HG02884 (cell line): ENCODE data around the gene CIC.

ENCODE experiments used
- ATAC-seq: cut with Tn5 transposase; IDR thresholded peaks from one replicate; pipeline ENCODE4 v1.9.1; 2021; ENCODE audit warnings: mild to moderate bottlenecking, moderate library complexity; ENCODE audit not compliant: unreplicated experiment

The CIC gene

DNA sequence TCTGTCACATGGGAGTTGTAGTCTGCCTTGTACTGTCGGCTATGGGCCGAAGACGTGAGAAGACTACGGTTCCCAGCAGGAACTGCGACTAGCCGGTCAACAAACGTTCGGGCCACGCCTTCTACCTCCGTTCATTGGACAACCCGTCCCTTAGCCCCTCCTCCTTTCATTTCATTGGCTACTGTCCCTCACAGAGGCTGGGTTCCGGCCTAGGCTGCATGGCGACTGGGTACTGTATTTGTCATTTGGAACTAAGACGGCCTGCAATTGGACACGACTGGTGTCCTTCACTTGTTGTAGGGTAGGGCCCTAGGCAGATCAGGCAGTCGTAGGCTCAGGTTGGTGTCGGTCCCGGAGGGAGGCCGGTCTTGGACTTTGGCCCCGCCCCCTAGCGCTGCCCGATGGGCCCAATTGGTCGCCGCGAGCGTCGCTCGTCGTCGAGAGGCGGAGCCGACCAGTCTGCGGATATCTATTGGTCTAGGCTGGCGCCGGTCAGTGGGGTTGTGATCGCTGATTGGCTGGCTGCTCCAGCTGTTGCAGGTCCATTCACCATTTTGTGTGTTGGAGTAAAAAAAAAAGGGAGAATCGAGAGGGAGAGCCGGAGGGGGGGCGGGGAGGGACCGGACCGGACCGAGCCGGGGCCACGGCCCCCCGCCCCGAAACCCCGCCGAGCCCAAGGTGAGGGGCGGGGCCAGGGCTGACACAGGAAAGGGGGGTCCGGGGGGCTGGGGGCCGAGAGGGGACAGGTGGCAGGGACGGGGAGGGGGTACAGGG, at the start of gene CIC:
Gene CIC (plus strand): TSS at position 549 of the 774 bp plus-strand sequence. CDS start 2,532 bp downstream, outside the sequence.
- peak; percentile 72 for ATAC-seq

DNA sequence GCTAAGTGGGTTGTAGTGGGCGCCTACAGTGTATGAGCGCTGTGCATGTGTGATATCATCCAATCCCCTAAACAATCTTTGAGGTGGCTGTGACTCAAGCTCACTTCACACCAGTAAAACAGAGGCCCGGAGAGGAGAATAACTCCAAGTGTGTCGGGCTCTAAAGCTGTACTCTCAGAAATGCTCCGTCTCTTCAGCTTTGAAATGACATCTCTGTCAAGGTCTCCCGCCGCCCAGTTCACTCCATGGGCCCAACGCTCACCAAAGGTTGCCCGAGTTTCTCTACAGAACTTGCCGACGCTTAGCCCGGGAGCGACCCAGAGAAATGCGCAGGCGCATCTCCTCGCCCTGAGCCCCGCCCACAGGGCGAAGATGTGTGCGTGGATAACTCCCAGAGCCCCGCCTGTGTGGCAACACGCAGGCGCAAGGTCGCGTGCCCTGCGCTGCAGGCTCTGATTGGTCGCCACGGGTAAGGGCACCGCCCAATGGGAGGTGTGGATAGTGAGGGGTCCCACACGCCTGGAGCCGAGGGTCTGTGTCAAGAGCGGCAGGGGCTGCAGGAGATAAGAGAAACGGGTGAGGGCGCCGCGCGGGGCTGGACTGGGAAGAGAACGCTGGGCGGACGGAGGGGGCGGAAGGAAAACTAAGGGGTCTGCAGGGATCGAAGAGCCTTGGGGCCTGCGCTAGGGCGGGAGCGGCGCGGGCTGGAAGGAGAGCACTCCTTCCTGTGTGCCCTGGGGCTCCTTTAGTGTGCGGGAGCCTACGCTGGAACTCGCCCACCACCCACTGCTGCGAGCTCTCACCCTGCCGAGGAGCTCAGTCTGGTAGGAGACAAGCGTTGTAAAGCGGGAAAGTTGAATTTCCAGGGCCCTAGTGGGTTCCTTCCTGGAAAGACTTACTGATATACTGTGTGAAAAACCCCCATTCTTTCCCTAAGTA, 49.0 kb upstream of the CIC start, which contains the start of gene ZNF526:
Gene ZNF526 (plus strand): TSS at position 501 of the 939 bp plus-strand sequence. CDS start 4,092 bp downstream, outside the sequence.
- peak; percentile 76 for ATAC-seq

DNA sequence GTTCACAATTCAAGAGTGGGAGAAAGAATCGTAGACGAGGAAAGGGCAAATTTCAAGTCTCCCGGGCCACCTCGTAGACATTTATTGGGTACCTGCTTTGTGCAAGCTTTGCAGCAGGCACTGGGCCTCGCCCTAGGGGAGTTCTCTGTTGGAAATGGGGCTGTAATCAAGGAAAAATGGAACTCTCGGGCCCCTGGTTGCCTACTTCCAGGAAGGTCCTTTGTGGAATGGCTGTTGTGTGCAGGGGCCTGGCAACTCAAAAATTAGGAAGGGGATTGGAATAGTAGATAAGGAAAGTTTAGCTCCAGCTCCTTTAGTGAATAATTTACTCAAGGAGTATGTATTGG, 48.3 kb upstream of the CIC start:
- ATAC-seq, result no peak

DNA sequence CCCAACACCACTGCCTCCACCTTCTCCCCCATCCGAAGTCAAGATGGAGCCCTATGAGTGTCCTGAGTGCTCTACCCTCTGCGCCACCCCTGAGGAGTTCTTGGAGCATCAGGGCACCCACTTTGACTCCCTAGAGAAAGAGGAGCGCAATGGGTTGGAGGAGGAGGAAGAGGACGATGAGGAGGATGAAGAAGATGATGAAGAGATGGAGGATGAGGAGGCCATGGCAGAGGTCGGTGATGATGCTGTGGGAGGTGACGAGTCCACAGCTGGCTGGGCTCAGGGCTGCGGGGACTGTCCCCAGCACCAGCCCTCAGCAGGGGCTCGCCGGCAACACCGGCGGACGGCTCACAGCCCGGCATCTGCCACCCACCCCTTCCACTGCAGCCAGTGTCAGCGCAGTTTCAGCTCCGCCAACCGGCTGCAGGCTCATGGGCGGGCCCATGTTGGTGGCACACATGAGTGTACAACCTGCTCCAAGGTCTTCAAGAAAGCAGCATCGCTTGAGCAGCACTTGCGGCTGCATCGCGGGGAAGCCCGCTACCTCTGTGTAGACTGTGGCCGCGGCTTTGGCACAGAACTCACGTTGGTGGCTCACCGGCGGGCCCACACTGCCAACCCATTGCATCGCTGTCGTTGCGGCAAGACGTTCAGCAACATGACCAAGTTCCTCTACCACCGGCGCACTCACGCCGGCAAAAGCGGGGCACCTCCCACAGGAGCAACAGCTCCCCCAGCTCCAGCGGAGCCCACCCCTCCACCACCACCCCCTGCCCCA, 43.9 kb upstream of the CIC start:
- no peak for ATAC-seq

DNA sequence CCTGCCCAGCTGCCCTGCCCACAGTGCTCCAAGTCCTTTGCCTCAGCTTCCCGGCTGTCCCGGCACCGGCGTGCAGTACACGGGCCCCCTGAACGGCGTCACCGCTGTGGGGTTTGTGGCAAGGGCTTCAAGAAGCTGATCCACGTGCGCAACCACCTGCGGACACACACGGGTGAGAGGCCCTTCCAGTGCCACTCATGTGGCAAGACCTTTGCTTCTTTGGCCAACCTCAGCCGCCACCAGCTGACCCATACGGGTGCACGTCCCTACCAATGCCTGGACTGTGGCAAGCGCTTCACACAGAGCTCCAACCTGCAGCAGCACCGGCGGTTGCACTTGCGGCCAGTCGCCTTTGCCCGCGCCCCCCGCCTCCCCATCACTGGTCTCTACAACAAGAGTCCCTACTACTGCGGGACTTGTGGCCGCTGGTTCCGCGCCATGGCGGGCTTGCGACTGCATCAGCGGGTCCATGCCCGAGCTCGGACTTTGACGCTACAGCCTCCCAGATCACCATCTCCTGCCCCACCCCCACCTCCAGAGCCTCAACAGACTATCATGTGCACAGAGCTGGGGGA, 43.2 kb upstream of the CIC start:
- ATAC-seq, result no peak

DNA sequence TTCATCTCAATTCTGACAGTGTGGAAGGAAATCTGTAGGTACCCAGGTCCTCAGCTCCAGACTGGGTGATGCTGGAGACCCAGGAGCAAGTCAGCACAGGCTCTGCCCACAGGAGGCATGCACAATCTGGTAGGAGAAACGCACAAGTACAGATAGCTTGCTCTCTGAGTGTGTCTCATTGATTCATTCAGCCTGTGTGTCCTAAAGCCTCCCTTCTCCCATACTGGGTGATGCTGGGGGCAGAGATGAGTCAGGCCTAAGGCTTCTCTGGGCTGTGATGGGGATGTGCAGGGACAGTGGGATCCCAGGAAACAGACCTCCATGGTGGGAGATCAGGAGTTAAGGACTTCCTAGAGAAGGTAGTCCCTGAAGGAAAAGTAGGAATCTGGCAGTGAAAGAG, 42.2 kb upstream of the CIC start:
- ATAC-seq, result no peak

DNA sequence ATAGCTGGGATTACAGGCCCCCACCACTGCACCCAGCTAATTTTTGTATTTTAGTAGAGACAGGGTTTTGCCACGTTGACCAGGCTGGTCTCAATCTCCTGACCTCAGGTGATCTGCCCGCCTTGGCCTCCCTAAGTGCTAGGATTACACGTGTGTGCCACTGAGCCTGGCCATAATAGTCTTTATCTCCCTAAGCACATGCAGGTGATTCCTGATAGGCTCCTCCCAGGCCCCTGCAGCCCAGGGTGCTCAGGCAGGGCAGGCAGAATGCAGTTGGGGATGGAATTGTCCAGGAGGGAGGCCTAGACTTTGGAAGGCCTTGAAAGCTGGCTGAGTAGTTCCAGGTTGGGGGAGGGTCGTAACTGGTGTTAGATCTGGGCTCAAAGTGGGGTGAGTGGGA, 40.4 kb upstream of the CIC start:
- ATAC-seq, result no peak

DNA sequence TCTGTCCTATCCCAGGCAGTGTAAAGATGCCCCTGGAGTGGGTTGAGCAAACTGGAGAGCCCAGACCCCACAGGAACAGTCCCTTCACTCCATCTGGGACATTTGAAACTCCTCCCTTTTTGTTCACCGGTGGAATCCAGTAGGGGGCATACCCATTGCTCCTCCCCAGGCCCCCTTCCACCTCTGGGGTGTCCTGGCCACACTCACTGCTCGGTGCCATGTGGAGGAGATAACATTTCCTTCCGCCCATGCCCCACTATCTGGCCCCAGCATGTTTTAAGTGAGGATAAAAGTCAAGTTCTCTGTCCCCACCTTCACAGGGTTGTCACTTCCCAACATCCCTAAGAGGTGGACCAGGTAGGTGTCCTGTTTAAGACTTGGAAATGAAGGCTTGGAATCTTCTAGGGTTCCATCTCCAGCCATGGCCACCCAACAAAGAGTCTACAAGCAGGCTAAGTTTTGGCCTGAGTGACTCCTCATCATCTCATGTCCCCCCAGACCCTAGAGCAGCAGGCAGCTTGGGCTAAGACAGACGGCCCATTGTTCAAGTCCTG, 39.7 kb upstream of the CIC start:
- no peak for ATAC-seq

DNA sequence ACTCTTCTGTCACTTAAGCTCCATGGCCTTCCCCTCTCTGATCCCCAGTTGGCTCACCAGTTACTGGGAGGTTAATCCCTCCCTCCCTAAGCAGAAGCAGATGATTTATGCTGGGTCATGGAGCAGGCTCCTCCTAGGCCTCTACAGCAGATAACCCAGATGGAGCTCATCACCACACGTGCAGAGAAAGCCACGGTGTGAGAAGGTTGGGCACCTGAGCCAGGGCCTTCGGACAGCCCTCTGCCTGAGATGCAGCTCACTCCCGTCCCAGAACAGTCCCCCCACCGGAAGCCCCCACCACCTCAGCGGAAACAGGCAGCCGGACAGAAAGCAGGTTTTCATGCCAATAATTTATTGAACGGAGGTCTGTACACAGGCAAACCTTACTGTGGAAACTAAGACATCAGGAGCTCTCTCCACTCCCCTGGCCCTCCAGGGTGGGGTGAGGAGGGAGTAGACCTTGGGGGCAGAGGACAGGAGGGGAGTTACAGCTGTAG, 39.1 kb upstream of the CIC start:
- no peak for ATAC-seq

DNA sequence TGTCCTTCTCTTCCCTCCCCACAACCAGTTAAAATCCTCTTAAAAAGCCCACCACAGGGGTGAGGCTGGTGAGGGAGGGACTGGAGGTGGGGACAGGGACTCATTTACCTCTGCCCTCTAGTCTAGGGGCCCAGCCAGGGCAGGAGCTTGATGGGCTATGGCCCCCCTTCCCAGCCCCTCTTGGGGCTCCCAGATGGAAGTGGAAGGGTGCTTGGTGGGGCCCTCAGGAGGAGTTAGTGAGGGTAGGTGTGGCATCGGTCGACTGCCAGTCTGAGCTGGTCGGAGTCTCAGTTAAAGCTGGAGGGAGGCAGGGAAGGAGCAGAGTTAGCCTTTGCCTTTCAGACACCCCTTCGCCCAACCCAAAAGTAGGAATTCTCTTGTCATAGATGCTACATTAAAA, 38.5 kb upstream of the CIC start:
- ATAC-seq, result no peak

DNA sequence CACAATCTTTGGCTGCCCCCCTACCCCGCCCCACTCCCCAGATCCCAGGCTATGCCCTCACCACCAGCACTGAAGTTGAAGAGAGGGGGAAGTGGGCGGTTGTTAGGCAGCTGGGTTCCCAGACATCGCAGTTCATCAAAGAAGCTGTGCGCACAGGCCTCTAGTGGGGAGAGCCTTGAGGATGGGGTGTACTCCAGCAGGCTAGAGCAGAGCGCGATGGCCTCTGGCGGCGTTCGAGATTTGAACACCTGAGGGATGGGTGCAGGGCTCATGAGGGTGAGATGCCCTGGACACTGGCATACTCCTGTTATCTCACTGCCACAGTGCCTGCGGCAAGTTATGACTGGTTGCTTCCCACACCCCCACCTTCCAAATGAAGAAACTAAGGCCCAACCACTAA, 36.6 kb upstream of the CIC start:
- ATAC-seq, result no peak

DNA sequence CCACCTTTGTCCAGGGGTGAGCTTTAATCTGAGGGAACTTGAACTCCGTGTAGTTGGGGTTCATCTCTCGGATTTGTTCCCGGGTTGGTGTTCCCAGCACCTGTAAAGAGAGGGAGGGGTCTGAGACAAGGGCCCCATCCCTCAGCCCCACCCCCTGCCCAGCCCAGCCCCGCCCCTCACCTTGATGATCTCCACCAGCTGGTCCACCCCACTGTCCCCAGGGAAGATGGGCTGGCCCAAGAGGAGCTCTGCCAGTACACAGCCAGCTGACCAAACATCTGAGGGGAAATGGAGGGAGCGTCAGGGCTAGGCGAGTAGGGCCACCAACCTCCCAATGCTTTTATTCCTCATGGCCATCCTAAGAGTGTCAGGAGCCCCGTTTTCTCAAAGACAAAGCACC, 35.9 kb upstream of the CIC start:
- no peak for ATAC-seq

DNA sequence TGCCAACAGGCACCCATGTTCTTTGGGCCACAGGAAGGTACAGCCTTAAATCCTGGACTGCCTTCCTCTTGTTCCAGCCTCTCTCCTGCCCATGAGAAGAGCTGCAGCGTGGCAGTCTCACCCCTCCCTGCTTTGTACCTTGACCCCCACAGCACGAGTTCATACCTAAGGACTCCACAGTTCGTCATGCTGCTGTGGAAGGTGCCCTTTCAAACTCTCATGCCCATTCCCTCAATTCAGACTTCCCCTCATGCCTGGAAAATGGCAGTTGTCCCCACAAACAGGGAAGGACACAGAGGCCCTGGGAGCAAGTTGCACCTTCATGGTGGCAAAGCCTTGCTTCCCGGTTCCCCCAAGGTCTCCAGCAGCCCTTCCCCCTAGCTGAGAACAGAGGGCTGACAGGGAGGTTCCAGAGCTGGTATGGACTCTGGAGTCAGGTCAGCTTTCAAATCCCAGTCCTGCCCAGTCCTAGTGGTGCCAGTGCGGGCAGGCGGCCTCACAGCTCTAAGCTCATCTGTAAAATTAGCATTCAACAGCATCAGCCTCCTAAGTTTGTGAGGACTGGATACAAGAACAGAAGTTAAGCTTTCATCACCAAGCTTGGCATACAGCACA, 35.3 kb upstream of the CIC start:
- no peak for ATAC-seq

DNA sequence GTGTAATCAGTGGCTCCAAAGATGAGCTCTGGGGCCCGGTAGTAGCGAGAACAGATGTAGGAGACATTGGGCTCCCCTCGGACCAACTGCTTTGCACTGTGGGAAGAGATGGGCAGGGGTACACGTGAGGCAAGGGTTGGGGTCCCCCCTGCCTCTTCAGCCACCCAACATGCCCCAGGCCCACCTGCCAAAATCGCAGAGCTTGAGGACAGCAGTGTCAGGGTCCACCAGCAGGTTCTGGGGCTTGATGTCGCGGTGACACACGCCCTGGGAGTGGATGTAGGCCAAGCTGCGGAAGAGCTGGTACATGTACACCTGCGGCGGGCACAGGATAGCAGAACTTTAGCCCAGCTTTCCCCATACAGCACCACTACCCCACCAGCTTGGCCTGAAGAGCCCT, 34.7 kb upstream of the CIC start:
- no peak for ATAC-seq

DNA sequence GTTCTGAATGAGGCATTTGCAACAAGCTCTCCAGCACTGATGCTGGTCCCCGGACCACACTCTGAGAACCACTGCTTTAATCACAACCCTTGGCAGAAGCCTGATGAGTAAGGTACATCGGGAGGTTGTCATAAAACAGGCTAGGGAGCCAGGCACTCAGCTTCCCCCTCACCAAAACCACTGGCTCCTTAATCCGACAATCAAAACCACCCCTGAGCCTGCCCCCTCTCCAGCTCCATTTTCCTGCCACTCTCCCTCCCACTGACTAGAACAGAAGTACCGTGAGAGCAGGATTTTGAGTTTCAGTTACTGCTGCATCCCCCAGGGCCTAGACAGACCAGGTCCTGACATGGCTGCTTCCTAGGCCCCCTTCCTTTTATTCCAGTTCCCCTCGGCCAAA, 33.9 kb upstream of the CIC start:
- ATAC-seq, result no peak

DNA sequence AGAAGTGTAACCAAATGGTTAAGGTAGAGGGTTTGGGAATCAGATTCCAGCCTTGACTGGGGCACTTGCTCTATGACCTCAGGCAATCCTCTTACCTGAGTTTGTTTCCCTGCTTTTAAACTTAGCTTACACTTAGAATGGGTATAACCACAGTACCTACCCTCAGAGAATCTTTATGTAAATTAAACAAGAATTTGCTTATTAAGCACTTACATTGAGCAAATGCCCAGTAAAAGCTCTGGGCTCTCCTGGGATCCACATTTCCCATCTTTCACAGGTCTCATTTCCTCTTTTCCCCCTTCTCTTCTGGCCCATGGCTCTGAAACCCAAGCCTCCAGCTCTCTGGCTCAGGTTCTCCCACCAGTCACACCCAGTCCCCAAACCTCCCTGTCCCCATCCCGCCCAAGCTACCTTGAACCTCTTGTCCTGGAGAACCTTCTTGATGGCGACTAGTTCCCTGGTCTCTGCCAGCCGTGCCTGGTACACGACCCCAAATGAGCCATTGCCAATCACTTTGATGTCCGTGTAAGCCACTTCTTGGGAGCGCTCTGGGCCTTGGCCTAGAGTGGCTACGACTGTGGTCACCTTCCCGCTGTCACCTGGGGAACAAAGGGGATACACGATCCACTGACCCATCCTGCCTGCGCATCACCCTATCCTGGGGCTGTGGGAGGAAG, 29.4 kb upstream of the CIC start:
- ATAC-seq, result no peak

DNA sequence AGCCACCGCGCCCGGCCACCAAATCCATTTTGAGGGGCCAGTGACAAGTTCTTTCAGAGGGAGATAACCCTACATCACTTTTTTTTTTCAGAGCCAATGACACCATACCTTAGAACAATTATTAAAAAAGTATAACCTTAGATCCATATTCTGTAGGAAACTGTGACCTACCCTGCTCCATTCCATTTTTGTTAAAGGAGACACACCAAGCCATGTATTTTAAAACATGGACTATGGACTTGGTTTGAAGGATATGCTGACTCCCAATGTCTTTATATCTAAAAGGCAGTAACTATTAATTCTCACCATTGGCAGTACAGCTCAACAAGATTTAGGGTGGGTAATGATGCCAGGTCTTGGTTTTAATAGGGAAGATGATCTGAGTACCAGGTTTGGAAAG, 27.8 kb upstream of the CIC start:
- no peak for ATAC-seq

DNA sequence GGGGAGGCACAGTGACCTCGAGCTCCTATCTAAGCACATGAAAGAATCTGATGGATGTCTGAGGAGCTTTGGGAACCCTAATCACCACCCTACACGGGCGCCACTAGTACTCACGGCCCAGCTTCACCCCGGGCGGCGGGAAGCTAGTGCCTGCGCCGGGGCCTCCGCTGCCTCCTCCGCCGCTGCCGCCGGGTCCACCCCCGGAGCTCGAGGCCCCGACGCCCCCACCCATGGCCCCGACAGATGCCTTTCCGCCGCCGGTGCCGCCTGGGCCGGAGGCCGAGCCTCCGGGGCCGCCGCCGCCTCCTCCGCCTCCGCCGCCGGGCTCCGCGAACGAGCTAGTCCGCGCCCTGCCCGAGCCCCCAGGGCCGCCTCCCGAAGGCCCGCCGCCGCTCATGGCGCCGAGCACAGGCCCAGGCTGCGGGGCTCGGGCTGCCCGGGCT, 27.0 kb upstream of the CIC start:
- ATAC-seq, result no peak
